Muscle of back (tissue), 11 donors: ENCODE measurements around the gene RPL27A. TPM values are rescaled to one million over a fixed set of nuclear protein-coding genes. Genes with fewer than 3 reads are reported as not detected.

Experiments
- DNase-seq, 3 donors: peaks; one replicate each; pipeline versions ENCODE4 v3.0.0 to v3.0.0-alpha.2; 2013
- polyA plus RNA-seq, 10 donors: library from polyadenylated mRNA; unstranded; fragments of 120-200 nt; gene quantifications; one replicate each; pipeline ENCODE4 v1.2.1, GENCODE V29; 2013; ENCODE audit not compliant: insufficient read length in 10 of 10

Gene RPL27A
- polyA plus RNA-seq, 10 donors = 2,844 to 3,856 (median 3,310) TPM

- no peak for DNase-seq
Observed at GRCh38 chr11:8698379-8698851, 15.8 kb downstream of the RPL27A start.

DNA sequence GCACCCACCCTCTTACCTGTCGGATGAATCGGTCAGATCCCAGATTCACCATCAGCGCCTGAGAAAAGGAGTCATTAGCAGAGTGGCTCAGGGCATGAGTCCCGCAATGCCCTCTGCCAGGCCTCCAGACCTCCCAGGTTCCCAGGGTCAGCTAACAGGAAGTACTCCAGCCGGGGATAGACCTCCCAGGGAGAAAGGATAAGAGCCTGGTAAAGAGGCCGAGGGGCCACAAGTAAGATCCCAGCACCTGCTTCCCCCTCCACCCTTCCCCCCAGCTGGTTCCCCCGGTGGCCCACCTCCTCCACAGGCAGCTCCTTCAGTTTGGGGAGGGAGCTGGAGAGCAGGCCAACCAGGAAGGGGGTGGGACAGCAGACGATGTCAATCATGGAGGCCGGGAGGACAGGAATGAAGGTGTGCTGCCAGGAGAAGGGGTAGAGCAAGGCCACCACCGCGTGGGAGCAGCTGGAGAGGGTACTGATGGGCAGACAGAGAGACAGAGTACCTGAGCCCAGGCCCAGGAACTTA lies 16.4 kb downstream of the RPL27A start:
- no peak for DNase-seq

DNA sequence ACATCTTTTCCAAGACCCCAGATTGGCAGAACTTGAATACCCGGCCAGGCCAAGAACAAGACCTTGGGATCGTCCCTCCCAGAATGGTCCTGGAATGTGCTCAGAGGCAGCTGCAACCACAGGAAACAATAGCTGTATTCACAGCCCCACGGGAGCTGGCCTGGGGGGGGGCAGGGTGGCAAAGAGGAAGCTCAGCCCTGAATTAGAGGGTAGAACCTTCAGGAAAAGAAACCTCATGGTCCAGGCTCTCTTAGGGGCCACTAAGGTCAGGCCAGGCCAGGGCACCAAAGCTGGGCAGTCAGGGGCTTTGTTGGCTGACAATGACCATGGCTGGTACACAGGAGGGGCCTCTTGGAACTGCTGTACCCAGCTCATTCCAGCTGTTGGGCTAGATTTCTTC lies 17.3 kb downstream of the RPL27A start:
- DNase-seq = peak in 1 of 3 donors; percentile 44

GRCh38 chr11:8701891-8702597 lies 19.5 kb downstream of the RPL27A start:
- no peak for DNase-seq

DNA sequence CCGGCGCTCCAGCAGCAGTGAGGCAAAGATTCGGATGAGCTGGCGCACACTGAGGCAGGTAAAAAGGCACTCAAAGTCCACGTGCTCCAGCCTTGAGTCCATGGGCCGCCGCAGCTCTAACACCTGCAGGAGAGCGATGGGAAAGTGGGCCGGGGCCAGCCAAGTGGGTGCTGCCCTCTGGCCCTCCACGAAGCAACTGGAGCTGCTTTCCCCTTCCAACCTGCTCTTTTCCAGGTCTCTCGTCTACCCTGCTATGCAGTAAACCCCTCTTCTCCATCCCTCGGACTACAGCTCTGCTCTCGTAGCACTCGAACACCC lies 20.0 kb downstream of the RPL27A start:
- DNase-seq = no peak

DNA sequence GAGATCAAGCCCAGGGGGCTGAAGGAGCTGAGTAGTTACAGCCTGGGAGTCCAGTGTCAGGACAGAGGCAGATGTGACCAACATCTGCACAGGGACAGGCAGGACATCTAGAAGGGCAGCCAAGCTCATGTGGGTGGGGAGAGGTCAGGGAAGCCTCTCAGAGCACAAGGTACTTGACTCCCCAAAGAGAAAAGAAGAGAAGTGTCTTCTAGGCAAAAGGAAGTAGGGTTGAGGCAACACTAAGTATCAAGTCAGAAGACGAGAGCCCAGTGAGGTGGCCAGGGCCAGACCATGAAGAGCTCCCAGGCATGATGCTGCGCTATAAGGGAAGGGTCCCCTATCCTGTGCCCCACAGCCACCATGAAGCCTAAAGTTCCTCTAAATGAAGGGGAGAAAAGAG lies 21.5 kb downstream of the RPL27A start:
- no peak for DNase-seq

- DNase-seq = no peak
Observed at GRCh38 chr11:8705146-8705545, 22.6 kb downstream of the RPL27A start.

- no peak for DNase-seq
Observed at GRCh38 chr11:8706673-8707432, 24.3 kb downstream of the RPL27A start.

GRCh38 chr11:8707541-8708191 lies 25.1 kb downstream of the RPL27A start:
- peak in 2 of 3 donors; percentile 82 to 91 for DNase-seq

DNA sequence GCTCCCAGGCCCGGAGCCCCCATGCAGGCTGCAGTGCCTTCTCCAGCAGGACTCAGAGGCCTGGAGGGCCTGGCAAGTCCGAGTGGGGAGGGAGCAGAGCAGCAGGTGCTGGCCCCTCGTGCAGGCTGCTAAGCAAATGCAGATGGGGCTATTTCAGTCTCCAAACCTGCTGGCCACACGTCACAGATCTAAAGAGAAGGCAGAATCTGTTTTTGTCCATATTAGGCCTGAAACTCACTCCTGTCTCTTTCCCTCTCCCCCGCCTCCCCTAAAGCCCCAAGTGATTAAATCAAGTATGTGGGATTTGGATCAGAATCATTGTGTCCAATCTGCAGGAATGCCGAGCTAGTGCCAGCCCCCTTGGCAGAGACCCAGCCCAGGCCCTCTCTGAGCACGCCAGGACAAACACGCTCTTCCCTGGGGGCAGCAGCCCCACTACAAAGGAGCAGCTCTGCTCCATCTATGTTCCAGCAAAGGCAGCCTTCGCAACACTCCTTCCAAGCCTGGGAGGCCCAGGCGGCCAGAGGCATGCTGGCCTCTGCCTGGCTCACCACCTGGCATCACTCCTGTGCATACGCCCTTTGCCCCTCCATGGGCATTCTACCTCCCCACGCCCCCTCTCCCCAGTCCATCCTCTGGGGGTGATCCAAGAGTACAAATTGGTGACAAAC lies 26.5 kb downstream of the RPL27A start:
- DNase-seq = peak; percentile 93 to 96 (median 95)

DNA sequence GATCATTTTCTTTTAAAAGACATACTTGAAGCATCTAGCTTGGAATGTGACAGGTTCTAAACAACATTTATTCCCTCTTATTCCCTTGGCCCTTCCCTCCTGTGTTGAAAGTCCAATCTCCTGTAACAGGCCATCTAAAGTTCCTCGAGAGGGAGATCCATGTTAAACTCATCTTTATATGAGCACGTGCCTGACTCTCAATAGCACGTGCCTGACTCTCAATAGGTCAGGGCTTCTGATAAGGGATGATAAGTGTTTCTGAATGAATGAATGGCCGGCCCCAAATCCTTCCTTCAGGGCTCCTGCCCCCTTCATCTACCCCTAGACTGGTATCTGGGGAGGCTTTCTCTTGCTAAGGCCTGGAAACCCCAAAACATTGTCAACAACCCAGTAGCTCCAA lies 27.2 kb downstream of the RPL27A start:
- DNase-seq = peak in 1 of 3 donors; percentile 40

DNA sequence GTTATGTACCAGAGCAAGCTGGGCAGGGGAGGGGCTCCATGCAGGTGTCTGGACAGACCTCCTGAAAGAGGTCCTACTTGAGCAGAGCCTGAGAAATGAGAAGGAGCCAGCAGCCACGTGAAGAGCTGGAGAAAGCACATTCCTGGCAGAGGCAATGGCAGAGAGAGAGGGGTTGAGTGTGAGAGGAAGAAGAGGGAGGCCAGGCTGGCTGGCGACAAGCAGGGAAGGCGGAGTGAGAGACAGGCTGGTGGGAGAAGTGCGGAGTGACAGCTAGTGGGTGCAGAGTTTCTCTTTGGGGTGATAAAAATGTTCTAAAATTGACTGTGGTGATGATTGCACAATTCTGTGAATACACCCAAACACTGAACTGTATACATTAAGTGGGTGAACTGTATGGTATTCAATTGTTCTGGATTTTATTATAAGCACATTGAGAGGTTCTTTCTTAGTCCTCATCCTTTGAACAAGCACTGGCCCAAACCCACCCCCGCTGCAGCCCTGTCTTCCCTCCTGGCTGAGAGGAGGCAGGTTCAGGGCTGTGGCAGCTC lies 29.4 kb downstream of the RPL27A start:
- no peak for DNase-seq

- no peak for DNase-seq
Observed at GRCh38 chr11:8712506-8712905, 29.9 kb downstream of the RPL27A start.

GRCh38 chr11:8713760-8714454 lies 31.3 kb downstream of the RPL27A start:
- peak in 1 of 3 donors; percentile 72 for DNase-seq

DNA sequence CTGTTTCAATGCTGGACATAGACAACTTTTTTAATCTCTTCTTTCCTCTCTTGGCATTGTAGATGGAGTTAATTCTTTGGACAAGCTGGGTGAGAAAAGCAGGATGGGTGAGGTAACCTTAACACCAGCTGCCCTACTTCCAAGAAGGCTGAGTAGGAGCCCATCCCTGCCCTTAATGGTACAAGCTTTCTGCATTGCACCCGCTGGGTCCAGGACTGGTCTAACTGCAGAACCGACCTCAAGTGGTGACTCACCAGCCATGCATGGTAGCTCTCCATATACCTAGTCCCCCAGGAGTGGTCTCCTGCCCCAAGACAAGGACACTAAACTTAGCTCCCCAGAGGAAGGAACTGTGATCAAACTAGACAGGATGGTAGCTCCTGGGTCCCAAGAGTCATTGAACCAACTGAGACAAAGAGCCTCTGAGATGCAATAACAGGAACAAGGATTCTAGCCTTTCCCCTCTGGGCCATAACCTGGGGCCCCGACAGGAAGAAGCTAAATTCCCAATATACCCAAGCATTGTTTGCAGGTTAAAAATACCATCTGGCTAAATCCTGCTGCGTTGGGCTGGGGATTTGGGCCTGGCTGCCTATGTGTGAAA lies 32.1 kb downstream of the RPL27A start:
- no peak for DNase-seq

DNA sequence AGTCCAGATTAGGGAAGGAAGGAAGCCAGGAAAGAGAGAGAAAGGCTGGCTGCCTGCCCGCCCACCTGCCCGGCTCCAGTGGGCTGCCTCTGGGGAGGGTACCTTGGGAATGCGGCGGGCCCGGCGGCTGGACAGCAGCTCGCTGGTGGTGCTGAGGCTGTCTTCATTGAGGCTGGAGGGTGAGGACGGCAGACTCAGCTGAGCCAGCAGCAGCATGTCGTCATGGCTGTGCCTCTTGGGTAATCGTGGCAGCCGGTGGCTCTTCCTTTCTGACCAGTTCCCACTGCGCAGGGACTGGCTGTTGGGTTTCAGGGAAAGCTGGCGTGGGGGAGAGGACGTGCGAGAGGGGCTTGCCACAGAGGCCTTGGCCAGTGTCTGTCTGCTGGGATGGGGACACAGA lies 32.9 kb downstream of the RPL27A start:
- DNase-seq = peak in 1 of 3 donors; percentile 63

GRCh38 chr11:8717544-8717875 lies 34.9 kb downstream of the RPL27A start:
- no peak for DNase-seq

- peak in 2 of 3 donors; percentile 75 to 84 for DNase-seq
Observed at GRCh38 chr11:8717876-8718753, 35.5 kb downstream of the RPL27A start.

GRCh38 chr11:8719211-8719649 lies 36.6 kb downstream of the RPL27A start:
- DNase-seq = peak; percentile 83 to 96 (median 88)

DNA sequence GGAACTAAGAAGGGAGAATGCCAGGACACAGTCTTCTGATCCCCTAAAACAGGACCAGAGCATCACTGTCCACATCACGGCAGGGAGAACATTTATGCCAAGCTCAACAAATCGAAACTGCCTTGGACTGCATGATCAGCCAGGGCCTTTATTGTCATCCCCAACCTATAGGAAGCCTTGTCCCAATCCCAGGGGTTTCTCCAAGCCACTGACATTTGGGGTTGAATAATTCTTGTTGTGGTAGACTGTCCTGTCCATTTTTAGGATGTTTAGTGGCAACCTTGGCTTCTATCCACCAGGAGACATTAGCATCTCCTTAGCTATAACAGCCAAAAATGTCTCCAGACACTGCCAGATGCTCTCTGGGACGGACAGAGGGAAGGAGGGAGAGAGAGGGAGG lies 37.1 kb downstream of the RPL27A start:
- DNase-seq = no peak
